ENCODE data around the gene HLX.

HLX gene

DNA sequence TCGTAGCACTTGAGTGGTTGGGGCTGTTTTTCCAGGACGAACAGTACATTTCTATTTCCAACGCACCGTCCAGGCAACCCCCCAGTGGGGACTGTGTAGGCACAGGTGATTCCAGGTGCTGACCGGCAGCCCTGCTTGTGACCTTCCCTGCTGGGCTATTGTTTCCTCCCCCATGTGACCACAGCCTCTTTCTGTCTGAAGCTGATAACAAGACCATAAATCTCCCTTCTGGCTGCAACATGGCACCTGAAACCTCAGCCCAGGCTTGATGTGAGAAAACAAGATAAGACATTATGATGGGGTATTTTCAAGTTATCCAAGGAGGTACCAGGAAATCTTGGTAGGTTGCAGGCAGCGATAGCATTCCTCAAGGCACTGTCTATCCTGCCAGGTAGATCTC is 48.2 kb downstream of the HLX start:
- DNase-seq (ENCODE audit: low spot score), result no peak
- TF ChIP-seq, protein P1, sequence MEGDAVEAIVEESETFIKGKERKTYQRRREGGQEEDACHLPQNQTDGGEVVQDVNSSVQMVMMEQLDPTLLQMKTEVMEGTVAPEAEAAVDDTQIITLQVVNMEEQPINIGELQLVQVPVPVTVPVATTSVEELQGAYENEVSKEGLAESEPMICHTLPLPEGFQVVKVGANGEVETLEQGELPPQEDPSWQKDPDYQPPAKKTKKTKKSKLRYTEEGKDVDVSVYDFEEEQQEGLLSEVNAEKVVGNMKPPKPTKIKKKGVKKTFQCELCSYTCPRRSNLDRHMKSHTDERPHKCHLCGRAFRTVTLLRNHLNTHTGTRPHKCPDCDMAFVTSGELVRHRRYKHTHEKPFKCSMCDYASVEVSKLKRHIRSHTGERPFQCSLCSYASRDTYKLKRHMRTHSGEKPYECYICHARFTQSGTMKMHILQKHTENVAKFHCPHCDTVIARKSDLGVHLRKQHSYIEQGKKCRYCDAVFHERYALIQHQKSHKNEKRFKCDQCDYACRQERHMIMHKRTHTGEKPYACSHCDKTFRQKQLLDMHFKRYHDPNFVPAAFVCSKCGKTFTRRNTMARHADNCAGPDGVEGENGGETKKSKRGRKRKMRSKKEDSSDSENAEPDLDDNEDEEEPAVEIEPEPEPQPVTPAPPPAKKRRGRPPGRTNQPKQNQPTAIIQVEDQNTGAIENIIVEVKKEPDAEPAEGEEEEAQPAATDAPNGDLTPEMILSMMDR (conservative IDR thresholded peaks at IDR 0.05; ENCODE audit: low read depth), result no peak
- no peak overlapping the region for H3K27ac ChIP-seq
- ChIA-PET CTCF (no interaction called here), POLR2A (ENCODE audit: low non-redundant PET) (no interaction called here)

DNA sequence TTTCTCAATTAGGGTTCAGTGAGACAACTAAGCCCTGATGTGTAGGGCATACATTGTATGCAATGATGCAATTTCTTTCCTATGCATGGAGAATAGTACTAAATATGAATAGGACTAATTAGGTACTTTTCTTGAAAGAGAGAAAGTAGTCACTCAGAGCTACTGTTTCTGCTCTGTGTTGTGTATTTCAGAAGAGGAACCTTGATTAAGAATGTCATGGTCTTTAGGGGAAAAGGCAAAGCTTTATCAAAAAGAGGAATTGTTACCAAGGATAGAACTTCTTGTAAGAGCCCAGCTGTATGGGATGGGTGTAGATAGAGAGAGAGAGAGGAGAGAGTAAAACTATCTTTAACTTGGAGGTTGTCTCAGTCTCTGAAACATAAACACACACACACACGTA is 49.1 kb downstream of the HLX start:
- POLR2A ChIA-PET (ENCODE audit: low non-redundant PET), result no interaction called here
- TF ChIP-seq, protein P1 (conservative IDR thresholded peaks at IDR 0.05; ENCODE audit: low read depth), result no peak
- DNase-seq (ENCODE audit: low spot score), result no peak
- no peak overlapping the region for H3K27ac ChIP-seq
- CTCF ChIA-PET, result interaction anchor here (0.6 kb wide), 1 partner anchor 147 kb away, joined by 3 read pairs; no protein-coding TSS in a partner anchor

DNA sequence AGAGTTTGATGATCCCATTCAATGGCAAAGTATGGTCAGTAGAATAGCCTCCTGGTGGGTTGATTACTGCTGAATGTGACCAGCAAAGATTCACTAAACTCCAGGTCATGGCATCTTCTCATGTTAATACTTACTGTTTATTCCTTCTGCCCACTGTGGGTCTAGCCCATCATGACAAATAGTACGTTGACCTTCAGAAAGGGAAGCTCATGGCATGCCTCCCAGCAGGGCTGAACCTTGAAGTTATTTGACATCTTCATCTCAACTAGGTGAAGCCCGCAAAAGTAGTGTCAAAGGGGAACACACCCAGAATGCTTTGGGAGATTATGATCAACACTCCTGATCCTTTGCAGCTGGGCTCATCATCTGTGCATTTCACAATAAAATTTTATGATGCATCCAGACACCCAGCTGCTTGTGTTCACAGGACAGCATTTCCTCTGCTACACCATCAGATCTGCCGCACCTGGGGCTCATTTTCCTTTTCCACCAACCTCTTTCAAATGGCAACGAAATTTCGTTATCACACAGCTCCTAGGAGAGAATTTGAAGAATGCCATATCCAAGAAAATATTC is 49.6 kb downstream of the HLX start:
- DNase-seq (ENCODE audit: low spot score), result no peak
- TF ChIP-seq, protein P1 (conservative IDR thresholded peaks at IDR 0.05; ENCODE audit: low read depth), result no peak
- ChIA-PET CTCF (interaction anchor here (0.6 kb wide), 1 partner anchor 148 kb away, joined by 3 read pairs; no protein-coding TSS in a partner anchor), POLR2A (ENCODE audit: low non-redundant PET) (no interaction called here)
- no peak overlapping the region for H3K27ac ChIP-seq

GRCh38 chr1:220929304-220929703 is 50.1 kb downstream of the HLX start:
- no peak for DNase-seq (ENCODE audit: low spot score)
- POLR2A ChIA-PET (ENCODE audit: low non-redundant PET), result no interaction called here
- no peak overlapping the region for H3K27ac ChIP-seq
- TF ChIP-seq, protein P1 (conservative IDR thresholded peaks at IDR 0.05; ENCODE audit: low read depth), result no peak
- CTCF ChIA-PET, result no interaction called here
